IPS-18a (cell line): ENCODE data around the gene EMP2.
"Not testable (repeated sequence)": the region's sequence is repeated elsewhere in the genome, so short reads cannot be mapped to it uniquely, and the experiment has no call there.

Source experiments
- H3K27ac ChIP-seq: one replicate; pipeline ENCODE4 v1.5.1; 2013; ENCODE audit warnings: low read length
- H3K27me3 ChIP-seq: one replicate; pipeline ENCODE4 v1.6.1; 2013; ENCODE audit warnings: mild to moderate bottlenecking, low read length; ENCODE audit not compliant: control insufficient read depth, insufficient read depth
- H3K36me3 ChIP-seq: one replicate; pipeline ENCODE4 v1.6.1; 2013; ENCODE audit warnings: low read depth, low read length; ENCODE audit not compliant: control insufficient read depth
- H3K4me1 ChIP-seq: one replicate; pipeline ENCODE4 v1.6.1; 2013; ENCODE audit warnings: low read depth, low read length; ENCODE audit not compliant: control insufficient read depth
- H3K4me3 ChIP-seq: one replicate; pipeline ENCODE4 v1.5.1; 2013; ENCODE audit warnings: low read length
- H3K9ac ChIP-seq: one replicate; pipeline ENCODE4 v1.6.1; 2013; ENCODE audit warnings: mild to moderate bottlenecking, low read length, moderate library complexity
- H3K9me3 ChIP-seq: one replicate; pipeline ENCODE4 v1.6.1; 2013; ENCODE audit warnings: low read depth, low read length; ENCODE audit not compliant: control insufficient read depth

The EMP2 gene

DNA sequence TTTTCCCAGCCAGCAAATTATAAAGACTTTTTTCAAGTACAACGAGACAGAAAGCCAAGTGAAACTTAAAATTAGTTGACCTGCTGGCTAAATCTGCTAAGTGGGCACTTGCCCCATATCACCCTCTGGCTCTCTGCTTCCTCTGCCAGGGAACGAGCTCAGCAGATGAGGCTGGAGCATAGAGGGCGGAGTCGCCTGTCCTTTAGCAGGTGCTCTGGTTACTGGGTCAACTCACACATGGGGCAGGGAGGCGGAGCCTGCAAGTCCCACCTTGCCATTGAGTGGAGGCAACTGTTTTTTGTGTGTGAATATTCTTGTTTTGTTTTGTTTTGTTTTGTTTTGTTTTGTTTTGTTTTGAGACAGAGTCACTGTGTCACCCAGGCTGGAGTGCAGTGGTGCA, 62.5 kb downstream of the EMP2 start:
- H3K9ac ChIP-seq: no peak overlapping the region
- H3K4me3 ChIP-seq: no peak overlapping the region
- peaks cover 4% of the 10 kb centered on the region for H3K4me1 ChIP-seq
- H3K27me3 ChIP-seq: no peaks in the 10 kb centered on the region
- H3K9me3 ChIP-seq: no peaks in the 10 kb centered on the region
- H3K36me3 ChIP-seq: no peaks in the 10 kb centered on the region
- no peak overlapping the region for H3K27ac ChIP-seq

DNA sequence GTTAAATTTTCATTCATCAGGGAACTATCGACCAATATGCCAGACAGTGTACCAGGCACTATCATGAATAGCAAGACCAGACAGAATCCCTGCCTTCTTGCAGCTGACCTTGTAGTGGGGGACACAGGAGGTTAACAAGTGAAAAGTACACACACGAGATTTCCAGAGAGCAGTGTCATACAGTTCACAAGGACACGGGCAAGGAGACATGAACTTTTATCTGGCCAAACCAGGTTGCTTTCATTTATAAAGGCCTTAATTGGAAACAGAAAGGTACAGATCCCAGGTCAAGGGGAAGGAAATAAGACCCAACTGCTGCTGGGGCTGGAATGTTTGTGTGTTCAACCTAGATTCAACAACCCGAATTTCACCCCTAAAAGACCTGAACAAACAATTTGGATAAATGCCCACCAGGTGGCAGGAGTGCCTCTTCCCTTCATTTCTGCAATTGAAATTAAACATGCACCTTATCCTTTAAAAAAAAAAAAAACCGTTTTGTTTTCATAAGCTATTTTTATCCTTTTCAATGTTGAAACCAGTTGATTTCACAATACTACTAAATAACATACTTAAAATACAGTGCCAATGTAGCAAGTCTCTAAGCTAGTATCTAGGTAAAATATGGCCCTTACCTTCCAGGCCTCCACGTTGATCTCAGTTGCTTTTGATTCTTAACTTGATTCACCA, 65.9 kb downstream of the EMP2 start:
- Histone ChIP-seq H3K9ac (no peak overlapping the region), H3K9me3 (no peaks in the 10 kb centered on the region), H3K4me3 (no peak overlapping the region), H3K36me3 (no peaks in the 10 kb centered on the region), H3K4me1 (peaks cover 4% of the 10 kb centered on the region), H3K27me3 (no peaks in the 10 kb centered on the region), H3K27ac (no peak overlapping the region)

- H3K36me3 ChIP-seq: no peaks in the 10 kb centered on the region
- H3K27me3 ChIP-seq: no peaks in the 10 kb centered on the region
- no peak overlapping the region for H3K9ac ChIP-seq
- H3K27ac ChIP-seq: no peak overlapping the region
- no peaks in the 10 kb centered on the region for H3K9me3 ChIP-seq
- H3K4me3 ChIP-seq: no peak overlapping the region
- H3K4me1 ChIP-seq: peaks cover 4% of the 10 kb centered on the region
These were observed 68.6 kb downstream of the EMP2 start for GRCh38 chr16:10511829-10512228.

DNA sequence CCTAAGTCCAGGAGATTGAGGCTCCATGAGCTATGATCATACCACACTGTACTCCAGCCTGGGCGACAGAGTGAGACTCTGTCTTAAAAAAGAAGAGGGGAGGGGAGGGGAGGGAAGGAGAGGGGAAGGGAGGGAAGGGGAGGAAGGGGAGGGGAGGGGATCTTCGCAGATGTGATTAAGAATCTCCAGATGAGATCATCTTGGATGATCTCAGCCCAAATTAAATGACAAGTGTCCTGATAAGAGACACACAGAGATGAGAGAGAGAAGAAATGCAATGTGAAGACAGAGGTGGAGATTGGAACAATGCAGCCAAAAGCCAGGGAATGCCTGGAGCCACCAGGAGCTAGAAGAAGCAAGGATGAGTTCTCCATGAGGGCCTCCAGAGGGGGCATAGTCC, 70.1 kb downstream of the EMP2 start:
- Histone ChIP-seq H3K9me3 (no peaks in the 10 kb centered on the region), H3K27me3 (no peaks in the 10 kb centered on the region), H3K9ac (no peak overlapping the region), H3K27ac (no peak overlapping the region), H3K36me3 (no peaks in the 10 kb centered on the region), H3K4me1 (peaks cover 4% of the 10 kb centered on the region), H3K4me3 (no peak overlapping the region)

DNA sequence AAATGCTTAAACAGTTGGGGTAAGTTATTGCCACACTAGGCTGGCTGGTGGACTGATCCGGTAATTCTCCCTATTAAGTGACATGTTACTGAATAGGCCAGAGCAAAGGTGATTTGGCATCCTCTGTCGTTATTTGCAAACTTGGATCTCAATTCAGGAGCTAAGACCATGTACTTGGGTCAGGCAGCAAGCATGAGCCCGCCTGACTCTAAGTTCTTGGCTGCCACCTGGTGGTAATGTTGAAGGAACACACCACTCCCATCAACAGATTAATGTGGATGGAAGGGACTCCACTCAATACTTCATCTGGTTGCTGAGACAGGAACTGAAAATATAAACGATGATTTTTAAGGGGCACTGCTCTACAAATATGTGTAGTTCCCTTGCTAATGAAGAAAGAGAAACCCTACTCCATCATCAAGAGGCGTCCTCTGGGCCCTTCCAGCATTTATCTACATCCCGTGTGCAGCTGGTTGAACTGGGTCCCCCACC, 70.8 kb downstream of the EMP2 start:
- Histone ChIP-seq H3K9ac (no peak overlapping the region), H3K27ac (no peak overlapping the region), H3K4me1 (peaks cover 4% of the 10 kb centered on the region), H3K9me3 (no peaks in the 10 kb centered on the region), H3K36me3 (no peaks in the 10 kb centered on the region), H3K27me3 (no peaks in the 10 kb centered on the region), H3K4me3 (no peak overlapping the region)

DNA sequence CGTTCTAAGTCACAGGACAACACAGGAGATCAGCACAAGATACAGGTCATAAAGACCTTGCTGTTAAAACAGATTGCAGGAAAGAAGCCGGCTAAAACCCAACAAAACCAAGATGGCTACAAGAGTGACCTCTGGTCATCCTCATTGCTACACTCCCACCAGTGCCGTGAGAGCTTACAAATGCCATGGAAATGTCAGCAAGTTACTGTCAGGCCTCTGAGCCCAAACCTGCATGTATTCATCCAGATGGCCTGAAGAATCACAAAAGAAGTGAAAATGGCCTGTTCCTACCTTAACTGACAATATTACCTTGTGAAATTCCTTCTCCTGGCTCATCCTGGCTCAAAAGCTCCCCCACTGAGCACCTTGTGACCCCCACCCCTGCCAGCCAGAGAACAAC, 75.1 kb downstream of the EMP2 start:
- peaks cover 11% of the 10 kb centered on the region for H3K4me1 ChIP-seq
- not testable (repeated sequence) for H3K9ac ChIP-seq, H3K36me3 ChIP-seq, H3K9me3 ChIP-seq, H3K4me3 ChIP-seq, H3K27me3 ChIP-seq, H3K27ac ChIP-seq

DNA sequence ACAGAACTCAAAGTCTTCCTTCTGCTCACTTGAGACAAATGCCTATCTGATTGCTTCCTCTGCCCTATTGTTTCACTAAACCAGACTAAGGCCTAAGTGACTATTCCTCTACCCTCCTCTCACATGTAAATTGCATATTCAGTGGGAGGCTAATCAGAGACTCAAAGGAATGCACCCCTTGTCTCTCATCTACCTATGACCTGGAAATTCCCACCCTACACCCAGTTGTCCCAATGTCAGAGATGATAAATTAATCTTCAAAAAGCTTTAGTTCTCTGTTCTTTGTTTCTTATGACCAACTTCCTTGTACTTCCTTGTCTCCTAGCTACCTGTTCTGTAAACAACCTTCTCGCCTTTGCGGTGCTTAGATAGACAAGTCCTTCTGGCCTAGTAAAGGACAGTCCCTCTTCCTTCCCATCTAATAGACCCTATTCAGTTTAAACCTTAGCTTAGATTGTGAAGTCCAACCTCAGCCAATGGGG, 76.0 kb downstream of the EMP2 start:
- Histone ChIP-seq H3K9me3 (no peaks in the 10 kb centered on the region), H3K4me3 (no peak overlapping the region), H3K4me1 (peaks cover 11% of the 10 kb centered on the region), H3K27ac (no peak overlapping the region), H3K27me3 (no peaks in the 10 kb centered on the region), H3K36me3 (no peaks in the 10 kb centered on the region), H3K9ac (peak overlapping the region; percentile 20)

GRCh38 chr16:10502776-10503175, 77.6 kb downstream of the EMP2 start:
- H3K4me1 ChIP-seq: peaks cover 11% of the 10 kb centered on the region
- H3K9me3 ChIP-seq: no peaks in the 10 kb centered on the region
- H3K27ac ChIP-seq: no peak overlapping the region
- no peak overlapping the region for H3K9ac ChIP-seq
- no peaks in the 10 kb centered on the region for H3K27me3 ChIP-seq
- no peaks in the 10 kb centered on the region for H3K36me3 ChIP-seq
- no peak overlapping the region for H3K4me3 ChIP-seq

GRCh38 chr16:10501016-10501607, 79.3 kb downstream of the EMP2 start:
- peaks cover 11% of the 10 kb centered on the region for H3K4me1 ChIP-seq
- H3K9ac ChIP-seq: no peak overlapping the region
- H3K9me3 ChIP-seq: no peaks in the 10 kb centered on the region
- no peaks in the 10 kb centered on the region for H3K27me3 ChIP-seq
- no peak overlapping the region for H3K27ac ChIP-seq
- no peak overlapping the region for H3K4me3 ChIP-seq
- no peaks in the 10 kb centered on the region for H3K36me3 ChIP-seq

DNA sequence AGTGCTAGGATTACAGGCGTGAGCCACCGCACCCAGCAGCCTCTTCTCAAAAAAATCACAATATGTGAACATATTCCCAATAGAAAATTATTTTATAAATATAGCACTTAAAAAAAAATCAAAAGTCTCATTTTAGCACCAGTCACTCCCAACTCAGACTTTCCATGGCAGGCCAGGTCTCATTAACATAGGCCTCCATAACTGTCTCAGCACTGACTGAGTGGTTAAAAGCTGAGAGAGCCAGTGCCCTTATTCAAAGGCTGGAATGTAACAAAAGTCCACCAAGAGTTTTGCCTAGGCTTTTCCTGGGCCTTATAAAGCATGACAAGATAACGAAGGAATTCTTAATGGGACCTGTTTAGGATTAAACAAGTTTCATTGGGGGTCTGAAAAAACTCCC, 79.8 kb downstream of the EMP2 start:
- Histone ChIP-seq H3K4me1 (peaks cover 11% of the 10 kb centered on the region), H3K27me3 (no peaks in the 10 kb centered on the region), H3K9me3 (no peaks in the 10 kb centered on the region), H3K9ac (no peak overlapping the region), H3K4me3 (no peak overlapping the region), H3K36me3 (no peaks in the 10 kb centered on the region), H3K27ac (no peak overlapping the region)

GRCh38 chr16:10497132-10498101, 83.0 kb downstream of the EMP2 start:
- H3K4me1 ChIP-seq: no peaks in the 10 kb centered on the region
- H3K27me3 ChIP-seq: no peaks in the 10 kb centered on the region
- peaks cover 7% of the 10 kb centered on the region for H3K9me3 ChIP-seq
- no peak overlapping the region for H3K9ac ChIP-seq
- no peak overlapping the region for H3K27ac ChIP-seq
- H3K4me3 ChIP-seq: no peak overlapping the region
- H3K36me3 ChIP-seq: no peaks in the 10 kb centered on the region
